ENCODE measurements around the gene ST3GAL2. TPM values are rescaled to one million over a fixed set of nuclear protein-coding genes. Genes with fewer than 3 reads are reported as not detected.

The ST3GAL2 gene
- total and polyA plus RNA-seq, 9 donors = 6.2 to 49.7 (median 23.4) TPM

DNA sequence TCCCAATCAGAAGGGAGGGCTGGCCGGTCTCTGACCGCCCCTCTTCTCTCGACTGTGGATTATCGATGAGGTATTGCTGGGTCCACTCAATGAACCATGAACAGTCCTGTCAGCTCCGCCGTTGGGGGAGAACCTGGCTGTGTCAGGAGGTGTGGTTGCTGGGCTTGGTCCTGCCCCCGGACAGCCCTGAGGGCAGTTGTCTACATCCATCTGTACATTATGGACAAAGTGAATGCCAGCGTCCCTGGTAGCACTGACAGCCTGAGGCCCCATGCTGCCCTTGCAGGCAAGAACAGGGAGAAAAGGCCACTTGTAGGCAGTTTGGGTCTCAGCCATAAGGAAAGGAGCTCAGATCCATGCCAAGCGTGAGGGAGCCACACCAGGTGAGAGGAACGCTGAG is 38.9 kb downstream of the ST3GAL2 start:
- Histone ChIP-seq H3K27ac (no peak overlapping the region), H3K36me3 (no peaks in the 10 kb centered on the region), H3K27me3 (no peaks in the 10 kb centered on the region), H3K9me3 (no peaks in the 10 kb centered on the region), H3K4me3 (no peak overlapping the region), H3K4me1 (ENCODE audit: insufficient read depth) (no peaks in the 10 kb centered on the region)
- DNase-seq = no peak
- TF ChIP-seq POLR2A (IDR thresholded peaks at IDR 0.05) (no peak), EP300 (IDR thresholded peaks at IDR 0.05) (no peak)
- TF ChIP-seq, protein P1, sequence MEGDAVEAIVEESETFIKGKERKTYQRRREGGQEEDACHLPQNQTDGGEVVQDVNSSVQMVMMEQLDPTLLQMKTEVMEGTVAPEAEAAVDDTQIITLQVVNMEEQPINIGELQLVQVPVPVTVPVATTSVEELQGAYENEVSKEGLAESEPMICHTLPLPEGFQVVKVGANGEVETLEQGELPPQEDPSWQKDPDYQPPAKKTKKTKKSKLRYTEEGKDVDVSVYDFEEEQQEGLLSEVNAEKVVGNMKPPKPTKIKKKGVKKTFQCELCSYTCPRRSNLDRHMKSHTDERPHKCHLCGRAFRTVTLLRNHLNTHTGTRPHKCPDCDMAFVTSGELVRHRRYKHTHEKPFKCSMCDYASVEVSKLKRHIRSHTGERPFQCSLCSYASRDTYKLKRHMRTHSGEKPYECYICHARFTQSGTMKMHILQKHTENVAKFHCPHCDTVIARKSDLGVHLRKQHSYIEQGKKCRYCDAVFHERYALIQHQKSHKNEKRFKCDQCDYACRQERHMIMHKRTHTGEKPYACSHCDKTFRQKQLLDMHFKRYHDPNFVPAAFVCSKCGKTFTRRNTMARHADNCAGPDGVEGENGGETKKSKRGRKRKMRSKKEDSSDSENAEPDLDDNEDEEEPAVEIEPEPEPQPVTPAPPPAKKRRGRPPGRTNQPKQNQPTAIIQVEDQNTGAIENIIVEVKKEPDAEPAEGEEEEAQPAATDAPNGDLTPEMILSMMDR (IDR thresholded peaks at IDR 0.05) = no peak
- intact Hi-C loops (cut with DNase I) = no loop called here
- 78 to 83% (median 80%) methylated on average over 10 of the region's 10 CpGs for WGBS, 3 donors

DNA sequence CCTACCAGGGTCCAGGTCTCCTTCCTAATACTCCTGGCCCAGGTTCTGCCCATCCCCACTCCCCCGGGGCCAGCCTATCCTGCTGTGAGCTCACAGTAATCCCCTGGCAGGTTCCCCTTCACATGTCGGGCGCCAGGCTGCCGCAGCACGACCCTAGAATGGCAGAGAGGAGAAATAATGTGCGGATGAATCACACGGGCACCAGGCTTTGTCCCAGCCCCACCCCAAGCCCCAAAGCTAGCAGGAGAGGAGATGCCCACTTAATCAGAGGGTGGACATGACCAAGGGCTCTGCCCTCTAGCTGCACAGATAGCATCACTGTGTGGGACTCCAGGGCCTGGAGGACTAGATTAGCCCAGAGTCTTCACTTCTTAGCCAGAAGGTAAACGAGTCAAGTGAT is 39.5 kb downstream of the ST3GAL2 start:
- DNase-seq = no peak
- intact Hi-C loops (cut with DNase I) = no loop called here
- no peaks in the 10 kb centered on the region for H3K27me3 ChIP-seq
- H3K36me3 ChIP-seq = no peaks in the 10 kb centered on the region
- no peak overlapping the region for H3K27ac ChIP-seq
- H3K4me1 ChIP-seq (ENCODE audit: insufficient read depth) = no peaks in the 10 kb centered on the region
- WGBS, 3 donors = 80 to 90% (median 87%) methylated on average over 8 of the region's 8 CpGs
- TF ChIP-seq EP300 (IDR thresholded peaks at IDR 0.05) = no peak
- no peak for TF ChIP-seq POLR2A (IDR thresholded peaks at IDR 0.05)
- TF ChIP-seq, protein P1 (IDR thresholded peaks at IDR 0.05) = no peak
- no peak overlapping the region for H3K4me3 ChIP-seq
- H3K9me3 ChIP-seq = no peaks in the 10 kb centered on the region

DNA sequence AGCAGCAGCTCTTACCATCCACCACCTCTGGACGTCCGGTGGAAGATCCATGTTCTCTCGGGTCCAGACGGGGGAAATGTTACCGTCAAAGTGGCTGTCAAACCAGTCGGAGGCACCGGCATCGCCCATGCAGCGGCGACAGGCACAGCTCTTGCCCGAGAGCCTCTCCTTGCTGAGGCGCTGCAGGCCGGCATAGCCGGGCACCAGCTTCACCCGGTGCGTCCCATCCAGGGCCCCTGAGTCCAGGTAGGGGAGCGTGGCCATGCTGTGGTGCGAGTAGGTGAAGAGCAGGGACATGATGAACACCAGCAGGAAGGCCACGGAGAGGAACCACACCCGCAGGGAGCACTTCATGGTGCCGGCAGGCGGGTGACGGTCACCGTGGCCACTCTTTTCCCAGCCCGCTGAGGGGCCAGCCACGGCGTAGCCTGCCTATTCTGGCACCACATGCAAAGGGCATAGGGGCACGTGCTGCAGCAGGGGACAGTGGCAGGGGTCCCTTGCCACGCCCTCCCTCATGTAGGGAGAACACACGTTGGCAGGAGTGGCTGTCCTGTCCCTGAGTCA is 40.6 kb downstream of the ST3GAL2 start:
- Histone ChIP-seq H3K27ac (no peak overlapping the region), H3K4me1 (ENCODE audit: insufficient read depth) (no peaks in the 10 kb centered on the region), H3K36me3 (no peaks in the 10 kb centered on the region), H3K4me3 (no peak overlapping the region), H3K27me3 (no peaks in the 10 kb centered on the region), H3K9me3 (no peaks in the 10 kb centered on the region)
- intact Hi-C loops (cut with DNase I) = no loop called here
- no peak for DNase-seq
- 92 to 93% (median 92%) methylated on average over 30 of the region's 30 CpGs for WGBS, 3 donors
- TF ChIP-seq, protein P1 (IDR thresholded peaks at IDR 0.05) = no peak
- TF ChIP-seq EP300 (IDR thresholded peaks at IDR 0.05) (no peak), POLR2A (IDR thresholded peaks at IDR 0.05) (no peak)

DNA sequence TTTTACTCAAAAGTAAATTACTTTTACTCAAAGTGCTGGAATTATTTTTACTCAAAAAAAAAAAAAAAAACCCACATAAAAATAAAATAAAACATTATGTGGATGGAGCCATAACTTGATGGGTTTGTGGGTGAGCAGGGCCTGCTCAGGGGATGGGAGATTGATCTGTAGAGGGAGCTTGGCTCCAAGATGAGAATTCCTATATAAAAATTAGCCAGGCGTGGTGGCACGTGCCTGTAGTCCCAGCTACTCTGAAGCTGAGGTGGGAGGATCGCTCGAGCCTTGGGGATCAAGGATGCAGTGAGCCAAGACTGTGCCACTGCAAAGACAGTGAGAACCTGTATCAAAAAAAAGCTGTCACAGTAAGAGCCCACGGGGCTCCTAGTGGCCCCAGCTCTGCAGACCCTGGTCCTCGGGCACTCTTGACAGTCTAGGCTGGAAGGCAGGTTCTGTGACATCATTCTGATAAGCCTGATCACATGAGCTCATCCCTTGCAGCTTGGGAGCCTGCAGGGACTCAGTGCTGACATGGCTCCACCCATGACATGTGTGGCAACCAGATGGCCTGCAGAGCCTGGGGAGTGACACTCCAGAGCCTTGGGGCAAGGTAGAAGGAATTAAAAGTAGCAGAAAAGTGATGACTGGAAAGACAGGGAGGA is 42.5 kb downstream of the ST3GAL2 start:
- intact Hi-C loops (cut with DNase I) = no loop called here

More for the DNA sequence above, 42.5 kb downstream of the ST3GAL2 start:
- no peak for TF ChIP-seq POLR2A (IDR thresholded peaks at IDR 0.05)
- TF ChIP-seq, protein P1 (IDR thresholded peaks at IDR 0.05) = no peak
- no peak for TF ChIP-seq EP300 (IDR thresholded peaks at IDR 0.05)
- DNase-seq = no peak
- H3K36me3 ChIP-seq = no peaks in the 10 kb centered on the region
- H3K4me1 ChIP-seq (ENCODE audit: insufficient read depth) = no peaks in the 10 kb centered on the region
- H3K27ac ChIP-seq = no peak overlapping the region
- H3K9me3 ChIP-seq = no peaks in the 10 kb centered on the region
- WGBS, 3 donors = 77 to 80% (median 79%) methylated on average over 6 of the region's 6 CpGs
- no peaks in the 10 kb centered on the region for H3K27me3 ChIP-seq
- H3K4me3 ChIP-seq = no peak overlapping the region

Data from ovary (tissue), 9 donors.